Endodermal cell (in vitro differentiated cells): ENCODE results near the gene PTPRN2. TPM values are rescaled to one million over a fixed set of nuclear protein-coding genes. Genes with fewer than 3 reads are reported as not detected.

Source experiments
- DNase-seq: peaks from one replicate; pipeline ENCODE4 v3.0.0-alpha.2; 2017
- H3K27ac ChIP-seq: 2 replicates; pipeline ENCODE4 v1.5.1; 2013; ENCODE audit warnings: mild to moderate bottlenecking, low read depth, low read length, moderate library complexity
- H3K27me3 ChIP-seq: 2 replicates; pipeline ENCODE4 v1.6.1; 2013; ENCODE audit warnings: mild to moderate bottlenecking, low read length, moderate library complexity; ENCODE audit not compliant: insufficient read depth, control insufficient read depth, poor library complexity, severe bottlenecking
- H3K36me3 ChIP-seq: 2 replicates; pipeline ENCODE4 v1.7.0; 2013; ENCODE audit warnings: mild to moderate bottlenecking, low read length, moderate library complexity; ENCODE audit not compliant: control insufficient read depth, insufficient read depth
- H3K4me1 ChIP-seq: one replicate; pipeline ENCODE4 v1.7.0; 2013; ENCODE audit warnings: low read length; ENCODE audit not compliant: control insufficient read depth, insufficient read depth
- H3K4me3 ChIP-seq: 2 replicates; pipeline ENCODE4 v1.5.1; 2013; ENCODE audit warnings: mild to moderate bottlenecking, low read length, moderate library complexity
- H3K9ac ChIP-seq: 2 replicates; pipeline ENCODE4 v1.6.1; 2013; ENCODE audit warnings: mild to moderate bottlenecking, low read length, moderate library complexity; ENCODE audit not compliant: poor library complexity, severe bottlenecking; ENCODE audit errors: extremely low read depth
- H3K9me3 ChIP-seq: 2 replicates; pipeline ENCODE4 v1.6.1; 2013; ENCODE audit warnings: mild to moderate bottlenecking, low read length, moderate library complexity; ENCODE audit not compliant: control insufficient read depth
- H3K27ac Mint-ChIP-seq: 2 replicates; pipeline ENCODE4 v1.8.0; 2020; ENCODE audit warnings: mixed read lengths
- H3K27me3 Mint-ChIP-seq: 2 replicates; pipeline ENCODE4 v1.8.0; 2021; ENCODE audit warnings: mild to moderate bottlenecking, mixed read lengths; ENCODE audit not compliant: insufficient read depth
- H3K36me3 Mint-ChIP-seq: 2 replicates; pipeline ENCODE4 v1.8.0; 2020; ENCODE audit warnings: low read depth, mixed read lengths
- H3K4me1 Mint-ChIP-seq: 2 replicates; pipeline ENCODE4 v1.8.0; 2020; ENCODE audit warnings: mixed read lengths
- H3K4me3 Mint-ChIP-seq: 2 replicates; pipeline ENCODE4 v1.8.0; 2020; ENCODE audit warnings: mild to moderate bottlenecking, moderate library complexity, mixed read lengths
- H3K9me3 Mint-ChIP-seq: 2 replicates; pipeline ENCODE4 v1.8.0; 2020; ENCODE audit warnings: mild to moderate bottlenecking, mixed read lengths
- WGBS, 2 experiments: methylation state at CpG; one replicate each; pipeline versions ENCODE4 v1.1.5 to v1.1.7; 2013; ENCODE audit warnings: missing lambda C conversion rate in 2 of 2, mixed read lengths in 1 of 2; ENCODE audit not compliant: insufficient coverage in 1 of 2, insufficient read length in 1 of 2; 5-methylcytosine and 5-hydroxymethylcytosine counted together
- total RNA-seq, 2 donors: library from RNA; stranded (reverse); fragmentation: NEBNext Ultra II Directional in 1 of 2; extraction: Animal tissue kit (Norgen Biotek cat#: 25700) in 1 of 2; gene quantifications; 2 replicates in 1 of 2; 3 replicates in 1 of 2; pipeline ENCODE4 v1.2.1, GENCODE V29; 2021
- TF ChIP-seq, protein P1 (sequence below): fragments of 200-600 bp; sonication (generic); conservative IDR thresholded peaks from 2 replicates; pipeline ENCODE4 v1.5.0; 2021; ENCODE audit warnings: antibody characterized with exemption, mild to moderate bottlenecking

The PTPRN2 gene
- total RNA-seq, 2 donors from 2014 or later: 0.69 to 1.2 TPM

- TF ChIP-seq, protein P1, sequence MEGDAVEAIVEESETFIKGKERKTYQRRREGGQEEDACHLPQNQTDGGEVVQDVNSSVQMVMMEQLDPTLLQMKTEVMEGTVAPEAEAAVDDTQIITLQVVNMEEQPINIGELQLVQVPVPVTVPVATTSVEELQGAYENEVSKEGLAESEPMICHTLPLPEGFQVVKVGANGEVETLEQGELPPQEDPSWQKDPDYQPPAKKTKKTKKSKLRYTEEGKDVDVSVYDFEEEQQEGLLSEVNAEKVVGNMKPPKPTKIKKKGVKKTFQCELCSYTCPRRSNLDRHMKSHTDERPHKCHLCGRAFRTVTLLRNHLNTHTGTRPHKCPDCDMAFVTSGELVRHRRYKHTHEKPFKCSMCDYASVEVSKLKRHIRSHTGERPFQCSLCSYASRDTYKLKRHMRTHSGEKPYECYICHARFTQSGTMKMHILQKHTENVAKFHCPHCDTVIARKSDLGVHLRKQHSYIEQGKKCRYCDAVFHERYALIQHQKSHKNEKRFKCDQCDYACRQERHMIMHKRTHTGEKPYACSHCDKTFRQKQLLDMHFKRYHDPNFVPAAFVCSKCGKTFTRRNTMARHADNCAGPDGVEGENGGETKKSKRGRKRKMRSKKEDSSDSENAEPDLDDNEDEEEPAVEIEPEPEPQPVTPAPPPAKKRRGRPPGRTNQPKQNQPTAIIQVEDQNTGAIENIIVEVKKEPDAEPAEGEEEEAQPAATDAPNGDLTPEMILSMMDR: no peak
- H3K9me3 Mint-ChIP-seq: no peaks in the 10 kb centered on the region
- peaks cover 17% of the 10 kb centered on the region for H3K4me1 Mint-ChIP-seq
- Histone ChIP-seq H3K36me3 (no peaks in the 10 kb centered on the region), H3K4me3 (no peak overlapping the region), H3K9ac (no peak overlapping the region), H3K9me3 (peaks cover 87% of the 10 kb centered on the region), H3K27ac (no peak overlapping the region), H3K27me3 (no peaks in the 10 kb centered on the region), H3K4me1 (no peaks in the 10 kb centered on the region)
- no peaks in the 10 kb centered on the region for H3K36me3 Mint-ChIP-seq
- no peak overlapping the region for H3K4me3 Mint-ChIP-seq
- no peak overlapping the region for H3K27ac Mint-ChIP-seq
- 37 to 53% methylated on average over 5 to 9 of the region's 9 CpGs for WGBS, 2 experiments
- H3K27me3 Mint-ChIP-seq: no peaks in the 10 kb centered on the region
- no peak for DNase-seq
These were observed 577.7 kb downstream of the PTPRN2 start for GRCh38 chr7:158009886-158010285.

DNA sequence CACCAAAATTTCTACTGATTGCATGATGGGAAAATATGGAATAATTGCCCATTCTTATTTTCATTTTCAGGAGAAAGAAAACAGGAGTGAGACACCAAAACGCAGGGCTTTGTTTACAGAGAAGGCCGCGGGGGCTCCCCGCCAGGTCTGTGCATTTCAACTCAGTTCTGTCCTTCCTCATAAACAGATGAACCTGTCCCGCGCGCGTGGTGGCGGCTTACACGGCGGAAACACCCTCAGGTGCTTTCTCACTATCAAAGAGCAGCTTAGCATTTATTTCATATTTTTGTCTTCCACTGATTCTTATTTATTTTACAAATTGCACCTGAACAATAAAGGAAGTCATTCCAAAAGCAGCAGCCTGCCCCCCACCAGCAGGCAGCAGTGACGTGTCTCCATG, 579.4 kb downstream of the PTPRN2 start:
- Histone ChIP-seq H3K9me3 (peaks cover 92% of the 10 kb centered on the region), H3K4me1 (no peaks in the 10 kb centered on the region), H3K9ac (no peak overlapping the region), H3K27ac (no peak overlapping the region), H3K27me3 (no peaks in the 10 kb centered on the region), H3K4me3 (no peak overlapping the region), H3K36me3 (no peaks in the 10 kb centered on the region)
- Mint-ChIP-seq H3K27me3 (no peaks in the 10 kb centered on the region), H3K4me1 (peaks cover 17% of the 10 kb centered on the region), H3K4me3 (no peak overlapping the region), H3K9me3 (no peaks in the 10 kb centered on the region), H3K36me3 (no peaks in the 10 kb centered on the region), H3K27ac (no peak overlapping the region)
- WGBS, 2 experiments: 86 to 89% methylated on average over 11 to 12 of the region's 12 CpGs
- no peak for DNase-seq
- TF ChIP-seq, protein P1: no peak

DNA sequence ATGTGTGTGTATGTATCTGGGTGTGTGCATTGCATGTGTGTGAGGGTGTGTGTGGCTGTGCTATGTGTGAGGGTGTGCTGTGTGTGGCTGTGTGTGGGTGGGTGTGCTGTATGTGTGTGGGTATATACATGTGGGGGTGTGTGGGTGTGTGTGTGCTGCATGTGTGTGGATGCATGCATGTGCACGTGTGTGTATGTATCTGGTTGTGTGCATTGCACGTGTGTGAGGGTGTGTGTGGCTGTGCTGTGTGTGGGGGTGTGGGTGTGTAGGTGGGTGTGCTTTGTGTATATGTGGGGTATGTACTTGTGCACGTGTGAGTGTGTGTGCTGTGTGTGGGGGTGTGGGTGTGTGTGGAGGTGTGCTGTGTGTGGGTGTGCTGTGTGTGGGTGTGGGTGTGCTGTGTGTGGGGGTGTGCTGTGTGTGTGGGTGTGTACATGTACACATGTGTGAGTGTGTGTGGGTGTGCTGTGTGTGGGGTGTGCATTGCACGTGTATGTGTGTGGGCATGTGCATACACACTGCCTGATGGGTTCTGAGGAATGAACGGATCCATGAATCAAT, 579.8 kb downstream of the PTPRN2 start:
- Mint-ChIP-seq H3K4me1 (peaks cover 17% of the 10 kb centered on the region), H3K4me3 (no peak overlapping the region), H3K36me3 (no peaks in the 10 kb centered on the region), H3K9me3 (no peaks in the 10 kb centered on the region), H3K27me3 (no peaks in the 10 kb centered on the region), H3K27ac (no peak overlapping the region)
- Histone ChIP-seq H3K27ac (no peak overlapping the region), H3K9ac (no peak overlapping the region), H3K4me1 (no peaks in the 10 kb centered on the region), H3K36me3 (no peaks in the 10 kb centered on the region), H3K4me3 (no peak overlapping the region), H3K27me3 (no peaks in the 10 kb centered on the region), H3K9me3 (peaks cover 87% of the 10 kb centered on the region)
- 20 to 71% methylated on average over 1 to 5 of the region's 5 CpGs for WGBS, 2 experiments
- no peak for DNase-seq
- TF ChIP-seq, protein P1: no peak
